HS-27A (cell line): ENCODE data around the gene ATRN.
"Not testable (repeated sequence)": the region's sequence is repeated elsewhere in the genome, so short reads cannot be mapped to it uniquely, and the experiment has no call there.

Source experiments
- DNase-seq: peaks from one replicate; pipeline ENCODE4 v3.0.0-alpha.2; 2012; ENCODE audit warnings: low read depth, missing footprints

The ATRN gene

GRCh38 chr20:3563548-3564177 lies 92.8 kb downstream of the ATRN start:
- DNase-seq: peak; percentile 17

GRCh38 chr20:3565851-3566250 lies 95.0 kb downstream of the ATRN start:
- no peak for DNase-seq

GRCh38 chr20:3572151-3572550 lies 101.3 kb downstream of the ATRN start:
- DNase-seq: no peak

GRCh38 chr20:3576363-3576762 lies 105.5 kb downstream of the ATRN start:
- no peak for DNase-seq

- DNase-seq: no peak
Measured at GRCh38 chr20:3577366-3577765, 106.5 kb downstream of the ATRN start.

- DNase-seq: no peak
Measured at GRCh38 chr20:3580412-3580811, 109.6 kb downstream of the ATRN start.

GRCh38 chr20:3583765-3584164 lies 112.9 kb downstream of the ATRN start:
- DNase-seq: no peak

- no peak for DNase-seq
Measured at GRCh38 chr20:3586093-3586492, 115.3 kb downstream of the ATRN start.

- DNase-seq: no peak
Measured at GRCh38 chr20:3590164-3590563, 119.3 kb downstream of the ATRN start.

GRCh38 chr20:3592931-3593330 lies 122.1 kb downstream of the ATRN start:
- DNase-seq: no peak

GRCh38 chr20:3595541-3595940 lies 124.7 kb downstream of the ATRN start:
- no peak for DNase-seq

- DNase-seq: no peak
Measured at GRCh38 chr20:3603108-3603507, 132.3 kb downstream of the ATRN start.

GRCh38 chr20:3605386-3605886 lies 134.6 kb downstream of the ATRN start:
- not testable (repeated sequence) for DNase-seq

- DNase-seq: no peak
Measured at GRCh38 chr20:3606021-3606420, 135.2 kb downstream of the ATRN start.

GRCh38 chr20:3611901-3612300 lies 141.1 kb downstream of the ATRN start:
- DNase-seq: no peak

- no peak for DNase-seq
Measured at GRCh38 chr20:3612795-3613572, 142.2 kb downstream of the ATRN start.

- DNase-seq: no peak
Measured at GRCh38 chr20:3613821-3614440, 143.1 kb downstream of the ATRN start.

GRCh38 chr20:3614466-3614865 lies 143.6 kb downstream of the ATRN start:
- DNase-seq: no peak

GRCh38 chr20:3615171-3615840 lies 144.5 kb downstream of the ATRN start:
- not testable (repeated sequence) for DNase-seq

GRCh38 chr20:3616250-3616649 lies 145.4 kb downstream of the ATRN start:
- DNase-seq: no peak

- DNase-seq: no peak
Measured at GRCh38 chr20:3621111-3621510, 150.3 kb downstream of the ATRN start.

- no peak for DNase-seq
Measured at GRCh38 chr20:3622406-3622805, 151.6 kb downstream of the ATRN start.

- DNase-seq: no peak
Measured at GRCh38 chr20:3627476-3627875, 156.7 kb downstream of the ATRN start.
